ENCODE data around the gene PIK3C2G. TPM values are rescaled to one million over a fixed set of nuclear protein-coding genes. Genes with fewer than 3 reads are reported as not detected.

PIK3C2G gene
- total RNA-seq, 1 experiment from 2014 or later, result not detected

DNA sequence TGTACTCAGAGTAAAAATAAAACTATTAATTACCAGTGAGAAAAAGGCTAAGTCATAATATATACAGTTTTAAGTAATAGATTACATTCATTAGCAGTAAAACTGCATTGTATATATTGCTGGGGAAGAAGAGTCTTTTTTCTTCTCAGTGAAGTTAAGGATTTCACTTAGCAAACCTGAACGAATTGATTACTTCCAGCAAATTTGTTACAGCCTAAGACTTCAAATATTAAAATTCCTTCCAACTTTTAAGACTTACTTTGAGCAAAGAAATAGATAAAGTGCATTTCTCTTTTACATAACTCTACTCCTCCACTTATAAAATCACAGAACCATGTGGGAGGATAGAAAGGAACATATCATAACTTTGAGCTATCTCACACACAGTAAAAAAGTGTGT lies 43.3 kb downstream of the PIK3C2G start:
- TF ChIP-seq CTCF (conservative IDR thresholded peaks at IDR 0.05; ENCODE audit: low read depth, low read length) (no peak), EZH2phosphoT487 (IDR thresholded peaks at IDR 0.05; ENCODE audit: borderline replicate concordance, low read length) (no peak), EZH2 (IDR thresholded peaks at IDR 0.05; ENCODE audit: low read length, unreplicated experiment) (no peak)
- Histone ChIP-seq H3K4me1 (ENCODE audit: insufficient read depth, low read length) (no peaks in the 10 kb centered on the region), H3K9me3 (ENCODE audit: low read length) (no peaks in the 10 kb centered on the region), H3K9me2 (replicated peaks; ENCODE audit: low read length) (no peaks in the 10 kb centered on the region), H3K9ac (ENCODE audit: low read length) (no peak overlapping the region), H4K20me1 (ENCODE audit: low read length) (no peaks in the 10 kb centered on the region), H2AFZ (ENCODE audit: low read length) (no peak overlapping the region), H3K4me2 (ENCODE audit: low read length) (no peak overlapping the region), H3F3A (ENCODE audit: low read length, unreplicated experiment) (no peaks in the 10 kb centered on the region), H3K4me3 (ENCODE audit: low read length) (no peak overlapping the region), H3K27me3 (ENCODE audit: low read length) (no peaks in the 10 kb centered on the region), H3K27ac (ENCODE audit: low read length) (no peak overlapping the region), H3K36me3 (ENCODE audit: low read depth, low read length) (no peaks in the 10 kb centered on the region), H3K79me2 (ENCODE audit: low read length) (no peaks in the 10 kb centered on the region)
- BruUV-seq (replicated peaks), result no TSS peak
- POLR2A ChIA-PET (ENCODE audit: unreplicated experiment), result no interaction called here
- CTCF ChIA-PET, result no interaction called here
- ATAC-seq (no peak), DNase-seq (no peak)
- intact Hi-C loops (cut with micrococcal nuclease), result no loop called here

- no peak overlapping the region for H2AFZ ChIP-seq (ENCODE audit: low read length)
- no peak for ATAC-seq
- CTCF ChIA-PET, result no interaction called here
Observed at GRCh38 chr12:18306311-18306710, 45.0 kb downstream of the PIK3C2G start.

DNA sequence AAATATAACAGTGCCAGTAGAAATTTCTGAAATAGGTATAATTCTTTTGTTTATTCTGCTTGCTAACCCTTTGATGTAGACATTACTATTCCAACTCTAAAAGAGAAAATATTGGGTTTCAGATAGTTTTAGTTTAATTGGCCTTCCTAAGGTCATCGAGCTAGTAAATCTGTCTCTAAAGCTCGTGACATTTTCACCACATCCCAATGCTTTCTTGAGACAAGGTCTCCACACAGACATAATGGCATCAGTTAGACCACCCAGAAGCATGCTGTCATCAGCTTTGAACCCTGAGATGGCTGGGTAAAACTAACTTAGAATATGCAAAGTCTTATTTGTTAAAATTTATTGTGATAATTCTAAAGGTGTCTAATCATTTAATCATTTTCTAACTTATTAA lies 52.0 kb downstream of the PIK3C2G start:
- no peaks in the 10 kb centered on the region for H3K27me3 ChIP-seq (ENCODE audit: low read length)
- TF ChIP-seq EZH2phosphoT487 (IDR thresholded peaks at IDR 0.05; ENCODE audit: borderline replicate concordance, low read length), result no peak
- no peak for TF ChIP-seq EZH2 (IDR thresholded peaks at IDR 0.05; ENCODE audit: low read length, unreplicated experiment)
- no peak for TF ChIP-seq CTCF (conservative IDR thresholded peaks at IDR 0.05; ENCODE audit: low read depth, low read length)
- CTCF ChIA-PET, result no interaction called here
- H3K4me1 ChIP-seq (ENCODE audit: insufficient read depth, low read length), result no peaks in the 10 kb centered on the region
- no peak overlapping the region for H3K4me3 ChIP-seq (ENCODE audit: low read length)
- intact Hi-C loops (cut with micrococcal nuclease), result no loop called here
- no peak for ATAC-seq
- no peak for DNase-seq
- H3K9me3 ChIP-seq (ENCODE audit: low read length), result no peaks in the 10 kb centered on the region
- H3K9ac ChIP-seq (ENCODE audit: low read length), result no peak overlapping the region
- H3K27ac ChIP-seq (ENCODE audit: low read length), result no peak overlapping the region
- H2AFZ ChIP-seq (ENCODE audit: low read length), result no peak overlapping the region
- no peaks in the 10 kb centered on the region for H3F3A ChIP-seq (ENCODE audit: low read length, unreplicated experiment)
- POLR2A ChIA-PET (ENCODE audit: unreplicated experiment), result no interaction called here
- no peaks in the 10 kb centered on the region for H4K20me1 ChIP-seq (ENCODE audit: low read length)
- no TSS peak for BruUV-seq (replicated peaks)
- no peaks in the 10 kb centered on the region for H3K79me2 ChIP-seq (ENCODE audit: low read length)
- H3K36me3 ChIP-seq (ENCODE audit: low read depth, low read length), result no peaks in the 10 kb centered on the region
- no peaks in the 10 kb centered on the region for H3K9me2 ChIP-seq (replicated peaks; ENCODE audit: low read length)
- H3K4me2 ChIP-seq (ENCODE audit: low read length), result no peak overlapping the region

More at GRCh38 chr12:18306311-18306710, 45.0 kb downstream of the PIK3C2G start:
- Histone ChIP-seq H3K9me2 (replicated peaks; ENCODE audit: low read length) (no peaks in the 10 kb centered on the region), H4K20me1 (ENCODE audit: low read length) (no peaks in the 10 kb centered on the region), H3K27ac (ENCODE audit: low read length) (no peak overlapping the region), H3K27me3 (ENCODE audit: low read length) (no peaks in the 10 kb centered on the region), H3F3A (ENCODE audit: low read length, unreplicated experiment) (no peaks in the 10 kb centered on the region), H3K9me3 (ENCODE audit: low read length) (no peaks in the 10 kb centered on the region), H3K9ac (ENCODE audit: low read length) (no peak overlapping the region), H3K4me2 (ENCODE audit: low read length) (no peak overlapping the region), H3K36me3 (ENCODE audit: low read depth, low read length) (no peaks in the 10 kb centered on the region), H3K79me2 (ENCODE audit: low read length) (no peaks in the 10 kb centered on the region), H3K4me1 (ENCODE audit: insufficient read depth, low read length) (no peaks in the 10 kb centered on the region), H3K4me3 (ENCODE audit: low read length) (no peak overlapping the region)
- DNase-seq, result no peak
- no TSS peak for BruUV-seq (replicated peaks)
- POLR2A ChIA-PET (ENCODE audit: unreplicated experiment), result no interaction called here
- no peak for TF ChIP-seq EZH2phosphoT487 (IDR thresholded peaks at IDR 0.05; ENCODE audit: borderline replicate concordance, low read length)
- no peak for TF ChIP-seq CTCF (conservative IDR thresholded peaks at IDR 0.05; ENCODE audit: low read depth, low read length)
- intact Hi-C loops (cut with micrococcal nuclease), result no loop called here

Data from PC-3 (cell line).